Measurements from ENCODE around the gene EVA1A.

Gene EVA1A

GRCh38 chr2:75540994-75541393 is 19.7 kb downstream of the EVA1A start:
- no peak for DNase-seq (ENCODE audit: low spot score)

GRCh38 chr2:75539955-75540716 is 20.6 kb downstream of the EVA1A start:
- no peak for DNase-seq (ENCODE audit: low spot score)

- DNase-seq (ENCODE audit: low spot score) = no peak
Measured at GRCh38 chr2:75538521-75539490, 21.9 kb downstream of the EVA1A start.

GRCh38 chr2:75537658-75538057 is 23.1 kb downstream of the EVA1A start:
- no peak for DNase-seq (ENCODE audit: low spot score)

- no peak for DNase-seq (ENCODE audit: low spot score)
Measured at GRCh38 chr2:75533135-75533534, 27.6 kb downstream of the EVA1A start.

GRCh38 chr2:75532488-75532887 is 28.3 kb downstream of the EVA1A start:
- no peak for DNase-seq (ENCODE audit: low spot score)

GRCh38 chr2:75528221-75528977 is 32.3 kb downstream of the EVA1A start:
- DNase-seq (ENCODE audit: low spot score) = no peak

GRCh38 chr2:75527676-75528075 is 33.1 kb downstream of the EVA1A start:
- no peak for DNase-seq (ENCODE audit: low spot score)

- no peak for DNase-seq (ENCODE audit: low spot score)
Measured at GRCh38 chr2:75526842-75527241, 33.9 kb downstream of the EVA1A start.

- no peak for DNase-seq (ENCODE audit: low spot score)
Measured at GRCh38 chr2:75525434-75526310, 35.1 kb downstream of the EVA1A start.

GRCh38 chr2:75524276-75524911 is 36.3 kb downstream of the EVA1A start:
- no peak for DNase-seq (ENCODE audit: low spot score)

- no peak for DNase-seq (ENCODE audit: low spot score)
Measured at GRCh38 chr2:75523313-75524275, 37.1 kb downstream of the EVA1A start.

- no peak for DNase-seq (ENCODE audit: low spot score)
Measured at GRCh38 chr2:75522543-75523312, 38.0 kb downstream of the EVA1A start.

- no peak for DNase-seq (ENCODE audit: low spot score)
Measured at GRCh38 chr2:75521225-75521872, 39.4 kb downstream of the EVA1A start.

GRCh38 chr2:75519843-75520242 is 40.9 kb downstream of the EVA1A start:
- no peak for DNase-seq (ENCODE audit: low spot score)

GRCh38 chr2:75518638-75519465 is 41.9 kb downstream of the EVA1A start:
- DNase-seq (ENCODE audit: low spot score) = no peak

GRCh38 chr2:75517547-75518230 is 43.0 kb downstream of the EVA1A start:
- no peak for DNase-seq (ENCODE audit: low spot score)

Measured in HuH-7.5 (cell line).